Activated naive CD8-positive, alpha-beta T cell treated with anti-CD3 and anti-CD28 coated beads, Interleukin-2, amount 50 U/mL, for 24 hours (primary cell): ENCODE results near the gene APOBEC3B.
A peak's percentile ranks its signal among the peaks of the same experiment; 100 is the strongest.
"Not testable (repeated sequence)": the region's sequence is repeated elsewhere in the genome, so short reads cannot be mapped to it uniquely, and the experiment has no call there.

Experiments used
- ATAC-seq: fragments of 150-1000 bp; cut with Tn5 transposase; one replicate; pipeline ENCODE4 v1.10.0; 2021
- DNase-seq: peaks from one replicate; pipeline ENCODE4 v3.0.0; 2021
- H3K27ac Mint-ChIP-seq: one replicate; pipeline ENCODE4 v1.8.0; 2021; ENCODE audit warnings: mild to moderate bottlenecking, mixed read lengths
- H3K27me3 Mint-ChIP-seq: one replicate; pipeline ENCODE4 v1.8.0; 2021; ENCODE audit warnings: mixed read lengths
- H3K36me3 Mint-ChIP-seq: one replicate; pipeline ENCODE4 v1.8.0; 2021; ENCODE audit warnings: low read depth, mixed read lengths
- H3K4me1 Mint-ChIP-seq: one replicate; pipeline ENCODE4 v1.8.0; 2021; ENCODE audit warnings: mixed read lengths
- H3K4me3 Mint-ChIP-seq: one replicate; pipeline ENCODE4 v1.8.0; 2021; ENCODE audit warnings: mild to moderate bottlenecking, moderate library complexity, mixed read lengths
- H3K9me3 Mint-ChIP-seq: one replicate; pipeline ENCODE4 v1.8.0; 2021; ENCODE audit warnings: mixed read lengths

APOBEC3B gene

GRCh38 chr22:39031434-39032295, 49.5 kb downstream of the APOBEC3B start:
- not testable (repeated sequence) for H3K27me3 Mint-ChIP-seq, DNase-seq, ATAC-seq, H3K36me3 Mint-ChIP-seq, H3K4me3 Mint-ChIP-seq, H3K9me3 Mint-ChIP-seq, H3K27ac Mint-ChIP-seq
- H3K4me1 Mint-ChIP-seq = peaks cover 17% of the 10 kb centered on the region

GRCh38 chr22:39037071-39037470, 54.9 kb downstream of the APOBEC3B start:
- Mint-ChIP-seq H3K27ac (peak overlapping the region; percentile 4), H3K4me1 (peaks cover 36% of the 10 kb centered on the region)
- not testable (repeated sequence) for H3K27me3 Mint-ChIP-seq, DNase-seq, ATAC-seq, H3K4me3 Mint-ChIP-seq, H3K36me3 Mint-ChIP-seq, H3K9me3 Mint-ChIP-seq

GRCh38 chr22:39039306-39040126, 57.4 kb downstream of the APOBEC3B start:
- ATAC-seq (no peak), DNase-seq (no peak)
- Mint-ChIP-seq H3K36me3 (no peaks in the 10 kb centered on the region), H3K27ac (peak overlapping the region; percentile 77), H3K4me3 (peak overlapping the region; percentile 79), H3K27me3 (no peaks in the 10 kb centered on the region), H3K4me1 (peaks cover 50% of the 10 kb centered on the region), H3K9me3 (no peaks in the 10 kb centered on the region)

GRCh38 chr22:39040155-39040537, 58.0 kb downstream of the APOBEC3B start:
- H3K4me3 Mint-ChIP-seq = peak overlapping the region; percentile 79
- peak overlapping the region; percentile 77 for H3K27ac Mint-ChIP-seq
- H3K4me1 Mint-ChIP-seq = peaks cover 50% of the 10 kb centered on the region
- H3K9me3 Mint-ChIP-seq, H3K27me3 Mint-ChIP-seq, DNase-seq, ATAC-seq, H3K36me3 Mint-ChIP-seq: not testable (repeated sequence)

- not testable (repeated sequence) for H3K27me3 Mint-ChIP-seq, H3K36me3 Mint-ChIP-seq, H3K9me3 Mint-ChIP-seq
- DNase-seq (peak; percentile 68), ATAC-seq (peak; percentile 97)
- Mint-ChIP-seq H3K27ac (peak within 1 kb of the TSS; percentile 86), H3K4me3 (peak within 1 kb of the TSS; percentile 89), H3K4me1 (peaks cover 50% of the 10 kb centered on the region)
Measured at GRCh38 chr22:39040538-39041296, 58.6 kb downstream of the APOBEC3B start, which contains the start of gene APOBEC3F. TSS of gene APOBEC3F (plus strand) at chr22:39040864. CDS start at chr22:39040961, 97 bp downstream.

- no peak for DNase-seq
- Mint-ChIP-seq H3K4me1 (peaks cover 41% of the 10 kb centered on the region), H3K27ac (peak overlapping the region; percentile 86), H3K9me3 (no peaks in the 10 kb centered on the region), H3K27me3 (no peaks in the 10 kb centered on the region), H3K36me3 (peaks cover 2% of the 10 kb centered on the region), H3K4me3 (peak overlapping the region; percentile 89)
- ATAC-seq = no peak
Measured at GRCh38 chr22:39041908-39042307, 59.8 kb downstream of the APOBEC3B start.
